OCI-LY7 (cell line): Measurements from ENCODE around the gene RALB. TPM values are rescaled to one million over a fixed set of nuclear protein-coding genes. Genes with fewer than 3 reads are reported as not detected.

ENCODE experiments used
- BruUV-seq: library from RNA; stranded (reverse); fragments of 400-500 nt; replicated peaks from 2 replicates; lab custom pipeline; 2021; lab: Mats Ljungman, UMichigan
- CTCF ChIA-PET: fragments of 300-600 bp; sonication (Branson Sonifier 250); formaldehyde crosslinking; loops from one replicate; lab custom pipeline; 2022; ENCODE audit warnings: antibody characterized with exemption; ENCODE audit not compliant: unreplicated experiment; lab: Charles Lee
- POLR2A ChIA-PET: fragments of 300-600 bp; sonication (Branson Sonifier 250); formaldehyde crosslinking; loops from one replicate; lab custom pipeline; 2022; ENCODE audit warnings: antibody characterized with exemption; lab: Charles Lee
- DNase-seq: peaks from one replicate; pipeline ENCODE4 v3.0.0-alpha.2; 2015; ENCODE audit warnings: low spot score
- H2AFZ ChIP-seq: fragments of 200-600 bp; sonication (generic), shearing (Covaris generic); 2 replicates; pipeline ENCODE4 v1.6.1; 2014; ENCODE audit warnings: mild to moderate bottlenecking, antibody characterized with exemption, low read length, moderate library complexity
- H3K27ac ChIP-seq: fragments of 200-600 bp; sonication (generic); 2 replicates; pipeline ENCODE4 v1.5.1; 2014; ENCODE audit warnings: mixed run types, low read depth, mild to moderate bottlenecking, moderate library complexity, low read length, inconsistent platforms; ENCODE audit not compliant: poor library complexity, severe bottlenecking
- H3K36me3 ChIP-seq: fragments of 200-600 bp; sonication (generic); 2 replicates; pipeline ENCODE4 v1.6.1; 2014; ENCODE audit warnings: mild to moderate bottlenecking, antibody characterized with exemption, low read length, moderate library complexity, mixed read lengths; ENCODE audit not compliant: insufficient read depth
- H3K4me1 ChIP-seq: fragments of 200-600 bp; sonication (generic); 2 replicates; pipeline ENCODE4 v1.5.1; 2014; ENCODE audit warnings: mild to moderate bottlenecking, low read length; ENCODE audit not compliant: insufficient read depth, poor library complexity, severe bottlenecking
- H3K4me2 ChIP-seq: fragments of 200-600 bp; sonication (generic); 2 replicates; pipeline ENCODE4 v1.6.1; 2014; ENCODE audit warnings: mild to moderate bottlenecking, low read length
- H3K4me3 ChIP-seq: fragments of 200-600 bp; sonication (generic); 2 replicates; pipeline ENCODE4 v1.5.1; 2014; ENCODE audit warnings: mild to moderate bottlenecking, low read depth, low read length; ENCODE audit not compliant: poor library complexity, severe bottlenecking
- H3K79me2 ChIP-seq: fragments of 200-600 bp; sonication (generic); 2 replicates; pipeline ENCODE4 v1.6.1; 2016; ENCODE audit warnings: low read depth, mild to moderate bottlenecking, low read length, moderate library complexity, mixed read lengths; ENCODE audit not compliant: insufficient read depth
- H3K9me2 ChIP-seq: fragments of 200-600 bp; sonication (generic); 2 replicates; pipeline ENCODE4 v1.6.1; 2016; ENCODE audit warnings: mild to moderate bottlenecking, low read length, mixed read lengths; ENCODE audit not compliant: insufficient read depth
- H3K9me3 ChIP-seq: fragments of 200-600 bp; sonication (generic); 2 replicates; pipeline ENCODE4 v1.6.1; 2014; ENCODE audit warnings: mild to moderate bottlenecking, mixed run types, low read length, mixed read lengths
- H4K20me1 ChIP-seq: fragments of 200-600 bp; sonication (generic); 2 replicates; pipeline ENCODE4 v1.6.1; 2014; ENCODE audit warnings: mild to moderate bottlenecking, antibody characterized with exemption, low read length, moderate library complexity, mixed read lengths; ENCODE audit not compliant: insufficient read depth
- EZH2phosphoT487 ChIP-seq: fragments of 200-600 bp; sonication (generic); IDR thresholded peaks from 2 replicates; pipeline ENCODE4 v1.6.1; 2018; ENCODE audit warnings: low read depth, borderline replicate concordance, mild to moderate bottlenecking, mixed run types, antibody characterized with exemption, low read length, moderate library complexity, mixed read lengths
- intact Hi-C: fragments of 100-400 bp; cut with micrococcal nuclease; formaldehyde crosslinking; loops from one replicate; pipeline ENCODE4 v1.10.0; 2022; ENCODE audit not compliant: unreplicated experiment
- total RNA-seq, 2 experiments: library from RNA; depleted of rRNA in 1 of 2; stranded (reverse); fragments of >200 nt in 1 of 2; shearing (Covaris generic) in 1 of 2; gene quantifications; 2 replicates each; pipeline ENCODE4 v1.2.3, GENCODE V29; 2014 to 2022
- TF ChIP-seq, protein P1 (sequence below): fragments of 200-600 bp; sonication (generic); conservative IDR thresholded peaks from 2 replicates; pipeline ENCODE4 v1.5.1; 2014; ENCODE audit warnings: mild to moderate bottlenecking, antibody characterized with exemption, low read length, moderate library complexity, mixed read lengths

The RALB gene
- total RNA-seq, 2 experiments from 2014 or later = 16.2 to 23.6 TPM

DNA sequence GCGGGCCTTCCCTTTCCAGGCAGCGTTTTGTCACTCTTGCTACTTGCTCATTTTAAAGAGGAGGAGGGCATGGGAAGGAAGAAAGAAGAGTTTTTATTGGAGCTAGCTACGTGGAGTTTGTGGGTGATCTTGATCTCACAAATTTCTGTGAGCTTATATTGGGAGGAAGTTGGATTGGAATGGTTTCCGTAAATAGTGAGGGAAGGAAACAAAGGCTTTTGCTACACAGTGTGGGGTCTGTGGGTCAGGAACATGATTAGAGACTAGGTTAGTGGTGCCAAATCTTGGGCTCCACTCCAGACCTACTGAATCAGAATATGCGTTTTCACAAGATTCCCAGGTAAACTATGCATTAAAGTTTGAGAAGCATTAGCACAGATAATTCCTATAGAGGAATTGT lies 8.1 kb downstream of the RALB start:
- Histone ChIP-seq H3K36me3 (no peaks in the 10 kb centered on the region), H3K9me3 (no peaks in the 10 kb centered on the region), H3K4me2 (no peak overlapping the region), H3K27ac (no peak overlapping the region), H2AFZ (no peak overlapping the region), H4K20me1 (no peaks in the 10 kb centered on the region), H3K4me1 (peaks cover 4% of the 10 kb centered on the region), H3K79me2 (no peaks in the 10 kb centered on the region), H3K9me2 (no peaks in the 10 kb centered on the region), H3K4me3 (no peak overlapping the region)
- intact Hi-C loops = no loop called here
- no TSS peak for BruUV-seq
- ChIA-PET POLR2A (interaction anchor here (0.6 kb wide), 1 partner anchor 418 kb away, joined by 3 read pairs; no protein-coding TSS in a partner anchor), CTCF (no interaction called here)
- TF ChIP-seq EZH2phosphoT487 = no peak
- TF ChIP-seq, protein P1, sequence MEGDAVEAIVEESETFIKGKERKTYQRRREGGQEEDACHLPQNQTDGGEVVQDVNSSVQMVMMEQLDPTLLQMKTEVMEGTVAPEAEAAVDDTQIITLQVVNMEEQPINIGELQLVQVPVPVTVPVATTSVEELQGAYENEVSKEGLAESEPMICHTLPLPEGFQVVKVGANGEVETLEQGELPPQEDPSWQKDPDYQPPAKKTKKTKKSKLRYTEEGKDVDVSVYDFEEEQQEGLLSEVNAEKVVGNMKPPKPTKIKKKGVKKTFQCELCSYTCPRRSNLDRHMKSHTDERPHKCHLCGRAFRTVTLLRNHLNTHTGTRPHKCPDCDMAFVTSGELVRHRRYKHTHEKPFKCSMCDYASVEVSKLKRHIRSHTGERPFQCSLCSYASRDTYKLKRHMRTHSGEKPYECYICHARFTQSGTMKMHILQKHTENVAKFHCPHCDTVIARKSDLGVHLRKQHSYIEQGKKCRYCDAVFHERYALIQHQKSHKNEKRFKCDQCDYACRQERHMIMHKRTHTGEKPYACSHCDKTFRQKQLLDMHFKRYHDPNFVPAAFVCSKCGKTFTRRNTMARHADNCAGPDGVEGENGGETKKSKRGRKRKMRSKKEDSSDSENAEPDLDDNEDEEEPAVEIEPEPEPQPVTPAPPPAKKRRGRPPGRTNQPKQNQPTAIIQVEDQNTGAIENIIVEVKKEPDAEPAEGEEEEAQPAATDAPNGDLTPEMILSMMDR = no peak
- no peak for DNase-seq

DNA sequence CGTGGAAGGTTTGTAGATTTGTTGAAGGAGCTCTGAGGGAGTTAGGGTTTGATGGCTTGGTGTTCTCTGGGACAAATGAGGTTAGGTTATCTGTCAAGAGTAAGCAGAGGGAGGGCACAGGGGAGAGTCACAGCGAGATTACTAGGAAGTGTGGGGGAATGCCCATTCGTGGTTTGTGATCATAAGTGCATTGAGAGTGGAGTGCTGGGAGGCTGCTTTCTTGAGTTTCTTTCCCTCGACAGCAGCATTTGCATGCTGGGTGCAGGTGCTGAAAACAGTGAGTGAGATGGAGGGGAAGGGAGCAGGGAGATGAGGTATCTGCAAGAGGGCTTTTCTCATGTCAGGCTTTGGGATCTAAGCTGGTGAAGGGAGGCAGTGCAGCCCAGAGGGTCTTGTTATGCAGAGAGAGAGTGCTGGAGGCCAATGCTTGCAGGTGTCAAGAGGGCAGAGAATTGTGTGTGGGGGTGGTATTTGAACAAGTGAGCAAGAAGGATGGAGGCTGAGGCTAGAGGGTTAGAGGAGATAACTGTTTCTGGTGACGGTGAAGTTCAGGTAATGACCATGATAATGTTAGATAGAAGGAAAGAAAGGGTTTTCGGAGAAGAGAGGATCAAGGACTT lies 8.8 kb downstream of the RALB start:
- TF ChIP-seq, protein P1 = no peak
- no peak for TF ChIP-seq EZH2phosphoT487
- Histone ChIP-seq H3K79me2 (no peaks in the 10 kb centered on the region), H3K4me2 (no peak overlapping the region), H3K27ac (no peak overlapping the region), H2AFZ (no peak overlapping the region), H3K9me2 (no peaks in the 10 kb centered on the region), H3K4me3 (no peak overlapping the region), H4K20me1 (no peaks in the 10 kb centered on the region), H3K9me3 (no peaks in the 10 kb centered on the region), H3K4me1 (peaks cover 4% of the 10 kb centered on the region), H3K36me3 (no peaks in the 10 kb centered on the region)
- ChIA-PET POLR2A (interaction anchor here (1.1 kb wide), 1 partner anchor 10 kb away, joined by 3 read pairs; no protein-coding TSS in a partner anchor), CTCF (no interaction called here)
- DNase-seq = no peak
- intact Hi-C loops = no loop called here
- no TSS peak for BruUV-seq

DNA sequence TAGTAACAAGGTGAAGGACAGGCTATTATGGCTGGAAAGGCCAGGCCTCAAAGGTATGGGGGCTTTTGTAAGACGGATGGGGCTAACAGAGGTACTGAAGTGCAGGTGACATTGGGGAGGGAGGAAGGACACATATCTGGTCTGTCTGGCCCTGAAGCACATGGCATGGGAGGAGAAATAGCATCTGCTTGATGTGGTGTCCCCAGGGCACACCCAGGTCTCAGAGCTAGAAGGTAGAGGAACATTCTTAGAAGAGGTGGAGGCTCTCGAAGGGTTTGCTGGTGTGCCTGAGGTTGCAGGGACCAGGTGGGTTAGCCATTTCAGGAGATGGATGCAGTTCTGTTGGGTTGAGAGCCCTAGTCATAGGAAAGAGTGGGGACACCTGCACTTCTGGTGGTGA lies 9.5 kb downstream of the RALB start:
- Histone ChIP-seq H3K27ac (no peak overlapping the region), H3K4me1 (peaks cover 4% of the 10 kb centered on the region), H3K79me2 (no peaks in the 10 kb centered on the region), H3K36me3 (no peaks in the 10 kb centered on the region), H3K4me2 (no peak overlapping the region), H4K20me1 (no peaks in the 10 kb centered on the region), H3K9me3 (no peaks in the 10 kb centered on the region), H3K4me3 (no peak overlapping the region), H2AFZ (no peak overlapping the region), H3K9me2 (no peaks in the 10 kb centered on the region)
- BruUV-seq = no TSS peak
- no peak for DNase-seq
- POLR2A ChIA-PET = interaction anchor here (1.1 kb wide), 1 partner anchor 11 kb away, joined by 3 read pairs; no protein-coding TSS in a partner anchor
- CTCF ChIA-PET = no interaction called here
- intact Hi-C loops = no loop called here
- TF ChIP-seq, protein P1 = no peak
- TF ChIP-seq EZH2phosphoT487 = no peak
